Nephron (organoid): Measurements from ENCODE around the gene WDR49.

ENCODE experiments used
- H3K27ac Mint-ChIP-seq, 3 experiments: 2 replicates each; pipeline ENCODE4 v1.8.0; 2020; ENCODE audit warnings: mixed read lengths in 3 of 3, mild to moderate bottlenecking in 2 of 3, moderate library complexity in 1 of 3
- H3K27me3 Mint-ChIP-seq: 2 replicates; pipeline ENCODE4 v1.8.0; 2021; ENCODE audit warnings: low read depth, mild to moderate bottlenecking, moderate library complexity, mixed read lengths
- H3K36me3 Mint-ChIP-seq: 2 replicates; pipeline ENCODE4 v1.8.0; 2020; ENCODE audit warnings: low read depth, mixed read lengths
- H3K4me1 Mint-ChIP-seq: 2 replicates; pipeline ENCODE4 v1.8.0; 2020; ENCODE audit warnings: mixed read lengths
- H3K4me3 Mint-ChIP-seq, 3 experiments: 2 replicates each; pipeline ENCODE4 v1.8.0; 2020; ENCODE audit warnings: mild to moderate bottlenecking in 3 of 3, mixed read lengths in 3 of 3, moderate library complexity in 2 of 3
- H3K9me3 Mint-ChIP-seq: 2 replicates; pipeline ENCODE4 v1.8.0; 2020; ENCODE audit warnings: mixed read lengths
- TF ChIP-seq, protein P1 (sequence below), 3 experiments: fragments of 200-600 bp; sonication (generic); IDR thresholded peaks; one replicate each; pipeline ENCODE4 v1.5.0; 2021; ENCODE audit warnings: antibody characterized with exemption in 3 of 3; ENCODE audit not compliant: unreplicated experiment in 3 of 3

Gene WDR49

DNA sequence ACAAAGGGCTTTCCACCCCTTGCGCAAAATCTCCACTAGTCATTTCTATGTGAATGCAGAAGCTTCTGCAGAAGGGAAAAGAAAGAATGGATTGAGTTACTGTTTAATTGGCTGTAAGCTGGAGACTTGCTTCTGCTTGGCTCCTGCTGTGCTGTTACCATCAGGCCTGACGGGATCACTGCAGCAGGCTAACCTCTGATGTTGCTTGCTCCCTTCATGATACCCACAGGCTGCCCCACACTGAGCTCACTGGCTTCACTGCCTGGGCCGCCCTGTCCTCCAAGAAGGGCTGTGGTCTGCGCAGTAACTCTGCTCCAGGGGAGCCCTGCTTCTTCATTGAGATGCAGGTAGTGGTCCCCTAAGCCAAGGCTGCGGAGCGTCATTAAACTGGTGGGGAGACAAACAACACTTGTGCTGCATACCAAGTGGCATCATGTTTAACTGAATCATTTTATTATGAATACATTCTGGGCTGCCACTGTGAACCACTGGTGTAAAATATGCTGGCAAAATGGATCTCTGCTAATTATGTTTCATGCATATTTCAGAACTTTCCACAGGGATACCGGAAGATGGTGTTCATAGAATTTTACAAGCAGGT lies 78.6 kb downstream of the WDR49 start:
- Mint-ChIP-seq H3K4me3 (no peak overlapping the region), H3K36me3 (no peaks in the 10 kb centered on the region), H3K9me3 (no peaks in the 10 kb centered on the region), H3K27ac (no peak overlapping the region), H3K27me3 (no peaks in the 10 kb centered on the region), H3K4me1 (peaks cover 18% of the 10 kb centered on the region)
- TF ChIP-seq, protein P1, sequence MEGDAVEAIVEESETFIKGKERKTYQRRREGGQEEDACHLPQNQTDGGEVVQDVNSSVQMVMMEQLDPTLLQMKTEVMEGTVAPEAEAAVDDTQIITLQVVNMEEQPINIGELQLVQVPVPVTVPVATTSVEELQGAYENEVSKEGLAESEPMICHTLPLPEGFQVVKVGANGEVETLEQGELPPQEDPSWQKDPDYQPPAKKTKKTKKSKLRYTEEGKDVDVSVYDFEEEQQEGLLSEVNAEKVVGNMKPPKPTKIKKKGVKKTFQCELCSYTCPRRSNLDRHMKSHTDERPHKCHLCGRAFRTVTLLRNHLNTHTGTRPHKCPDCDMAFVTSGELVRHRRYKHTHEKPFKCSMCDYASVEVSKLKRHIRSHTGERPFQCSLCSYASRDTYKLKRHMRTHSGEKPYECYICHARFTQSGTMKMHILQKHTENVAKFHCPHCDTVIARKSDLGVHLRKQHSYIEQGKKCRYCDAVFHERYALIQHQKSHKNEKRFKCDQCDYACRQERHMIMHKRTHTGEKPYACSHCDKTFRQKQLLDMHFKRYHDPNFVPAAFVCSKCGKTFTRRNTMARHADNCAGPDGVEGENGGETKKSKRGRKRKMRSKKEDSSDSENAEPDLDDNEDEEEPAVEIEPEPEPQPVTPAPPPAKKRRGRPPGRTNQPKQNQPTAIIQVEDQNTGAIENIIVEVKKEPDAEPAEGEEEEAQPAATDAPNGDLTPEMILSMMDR (IDR thresholded peaks at IDR 0.05; ENCODE audit: unreplicated experiment in 3 of 3) = no peak

DNA sequence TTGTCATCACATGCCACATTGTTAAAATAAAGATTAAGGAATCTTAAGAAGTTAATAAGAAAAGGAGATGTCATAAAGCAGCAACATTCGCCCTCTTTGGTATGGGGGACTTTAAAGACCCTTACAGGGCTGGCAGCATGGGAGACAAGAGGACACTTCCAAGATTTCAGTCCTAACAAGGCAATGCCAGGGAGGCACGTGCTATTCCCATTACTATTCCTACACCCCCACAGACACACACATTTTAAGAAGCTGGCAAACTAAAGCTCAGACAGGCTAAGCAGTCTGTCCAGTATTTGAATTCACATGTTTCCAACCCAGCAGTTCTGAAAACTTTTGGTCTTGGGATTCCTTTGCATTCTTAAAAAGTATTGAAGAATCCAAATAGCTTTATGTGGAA lies 80.8 kb downstream of the WDR49 start:
- TF ChIP-seq, protein P1 (IDR thresholded peaks at IDR 0.05; ENCODE audit: unreplicated experiment in 3 of 3) = no peak
- H3K9me3 Mint-ChIP-seq = no peaks in the 10 kb centered on the region
- H3K27me3 Mint-ChIP-seq = no peaks in the 10 kb centered on the region
- no peak overlapping the region for H3K4me3 Mint-ChIP-seq
- H3K36me3 Mint-ChIP-seq = no peaks in the 10 kb centered on the region
- H3K27ac Mint-ChIP-seq = peak overlapping the region in 1 of 3 experiments; percentile 74
- H3K4me1 Mint-ChIP-seq = peaks cover 18% of the 10 kb centered on the region

DNA sequence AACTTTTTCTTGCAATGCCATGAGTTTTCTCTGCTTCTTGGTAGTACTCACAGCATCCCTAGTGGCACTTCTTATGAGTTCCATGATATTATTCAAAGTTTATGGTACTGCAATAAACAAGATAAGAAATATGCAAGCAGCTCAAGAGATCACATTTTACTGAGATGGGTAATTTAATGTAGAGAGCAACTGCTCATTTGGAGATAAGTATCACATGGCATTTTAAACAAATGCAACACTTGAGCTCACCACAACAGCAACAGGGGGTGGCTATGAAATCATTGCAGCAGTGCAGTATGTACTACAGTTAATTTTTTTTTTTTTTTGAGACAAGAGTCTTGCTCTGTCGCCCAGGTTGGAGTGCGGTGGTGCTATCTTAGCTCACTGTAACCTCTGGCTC lies 85.1 kb downstream of the WDR49 start:
- Mint-ChIP-seq H3K4me3 (no peak overlapping the region), H3K27ac (no peak overlapping the region), H3K9me3 (peaks cover 3% of the 10 kb centered on the region), H3K4me1 (peaks cover 9% of the 10 kb centered on the region), H3K27me3 (no peaks in the 10 kb centered on the region), H3K36me3 (no peaks in the 10 kb centered on the region)
- TF ChIP-seq, protein P1 (IDR thresholded peaks at IDR 0.05; ENCODE audit: unreplicated experiment in 3 of 3) = no peak

DNA sequence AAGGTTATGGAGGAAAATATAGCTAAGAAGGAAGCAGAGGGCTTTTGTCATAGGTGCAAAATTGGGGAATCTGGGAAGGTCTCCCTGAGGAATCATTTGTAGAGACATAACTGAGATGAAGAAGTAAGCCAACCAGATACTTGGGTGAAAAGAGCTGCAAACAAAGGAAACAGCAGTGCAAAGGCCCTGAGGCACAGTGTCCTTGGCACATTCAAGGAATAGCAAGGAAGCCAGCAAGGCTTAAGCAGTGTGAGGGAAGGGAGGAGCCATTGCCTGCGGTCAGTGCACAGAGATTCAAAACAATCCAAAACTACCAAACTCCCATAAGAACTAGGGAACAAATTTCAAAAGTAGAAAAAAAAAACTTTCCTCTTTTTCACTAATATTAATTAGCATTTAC lies 88.3 kb downstream of the WDR49 start:
- no peaks in the 10 kb centered on the region for H3K36me3 Mint-ChIP-seq
- TF ChIP-seq, protein P1 (IDR thresholded peaks at IDR 0.05; ENCODE audit: unreplicated experiment in 3 of 3) = no peak

DNA sequence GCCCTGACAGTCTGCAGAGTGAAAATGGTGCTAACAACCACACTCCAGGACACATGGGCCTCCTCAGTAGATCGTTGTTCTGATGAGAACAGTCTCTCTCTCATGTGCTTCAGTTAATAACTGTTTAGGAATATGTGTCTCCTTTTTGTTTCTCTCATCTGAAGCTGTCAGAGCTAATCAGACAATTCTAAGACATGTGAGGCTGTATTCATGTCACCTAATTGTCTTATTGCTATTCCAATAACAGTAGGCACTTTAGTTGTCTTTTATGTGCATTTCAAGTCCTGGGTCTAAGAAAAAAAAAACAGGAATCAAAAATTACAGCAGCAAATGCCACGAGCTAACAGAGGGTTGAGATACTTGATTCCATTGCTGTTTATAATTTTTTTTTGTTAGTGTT lies 89.1 kb downstream of the WDR49 start:
- Mint-ChIP-seq H3K4me3 (no peak overlapping the region), H3K27me3 (no peaks in the 10 kb centered on the region), H3K27ac (no peak overlapping the region), H3K4me1 (no peaks in the 10 kb centered on the region), H3K9me3 (peaks cover 3% of the 10 kb centered on the region), H3K36me3 (no peaks in the 10 kb centered on the region)
- TF ChIP-seq, protein P1 (IDR thresholded peaks at IDR 0.05; ENCODE audit: unreplicated experiment in 3 of 3) = no peak

More for the DNA sequence above, 88.3 kb downstream of the WDR49 start:
- Mint-ChIP-seq H3K4me3 (no peak overlapping the region), H3K27ac (no peak overlapping the region), H3K4me1 (no peaks in the 10 kb centered on the region), H3K27me3 (no peaks in the 10 kb centered on the region), H3K9me3 (peaks cover 3% of the 10 kb centered on the region)

DNA sequence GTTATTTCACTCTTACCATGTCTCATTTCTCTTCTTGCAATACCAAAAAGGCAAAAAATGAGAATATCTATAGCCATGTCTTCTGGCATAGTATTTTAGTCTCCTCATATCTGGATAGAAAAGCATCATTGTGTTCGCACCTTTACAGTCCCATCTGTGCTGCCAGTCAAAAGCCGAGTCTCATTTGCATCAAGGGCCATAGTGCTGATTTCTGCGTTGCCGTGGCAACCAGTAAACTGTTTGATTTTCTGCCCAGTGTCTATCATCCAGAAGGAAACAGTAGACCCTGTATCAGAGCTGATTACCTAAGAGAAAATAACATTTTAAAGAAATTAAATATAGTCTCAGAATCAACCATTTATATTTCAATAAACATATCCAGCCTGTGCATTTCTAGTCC lies 93.8 kb downstream of the WDR49 start:
- no peaks in the 10 kb centered on the region for H3K27me3 Mint-ChIP-seq
- no peak overlapping the region for H3K27ac Mint-ChIP-seq
- H3K4me1 Mint-ChIP-seq = no peaks in the 10 kb centered on the region
- TF ChIP-seq, protein P1 (IDR thresholded peaks at IDR 0.05; ENCODE audit: unreplicated experiment in 3 of 3) = no peak
- H3K4me3 Mint-ChIP-seq = no peak overlapping the region
- no peaks in the 10 kb centered on the region for H3K36me3 Mint-ChIP-seq
- no peaks in the 10 kb centered on the region for H3K9me3 Mint-ChIP-seq
